Suprapubic skin (tissue), 4 donors: ENCODE data around the gene PDIA6. TPM values are rescaled to one million over a fixed set of nuclear protein-coding genes. Genes with fewer than 3 reads are reported as not detected.

Experiments used
- DNase-seq, 2 donors: peaks; one replicate each; pipeline ENCODE4 v3.0.0-alpha.2; 2019; ENCODE audit warnings: low spot score in 2 of 2
- H3K27ac ChIP-seq: fragments of 200-600 bp; sonication (generic); one replicate; pipeline ENCODE4 v1.5.1; 2019
- H3K27me3 ChIP-seq: fragments of 200-600 bp; sonication (generic); one replicate; pipeline ENCODE4 v1.5.1; 2019
- H3K36me3 ChIP-seq: fragments of 200-600 bp; sonication (generic); one replicate; pipeline ENCODE4 v1.5.1; 2019
- H3K4me1 ChIP-seq: fragments of 200-600 bp; sonication (generic); one replicate; pipeline ENCODE4 v1.5.1; 2019
- H3K4me3 ChIP-seq: fragments of 200-600 bp; sonication (generic); one replicate; pipeline ENCODE4 v1.5.1; 2019; ENCODE audit warnings: mild to moderate bottlenecking
- H3K9me3 ChIP-seq: fragments of 200-600 bp; sonication (generic); one replicate; pipeline ENCODE4 v1.5.1; 2019
- CTCF ChIP-seq, 2 donors: fragments of 200-600 bp in 1 of 2; fragments of 450-650 bp in 1 of 2; sonication (generic) in 1 of 2; IDR thresholded peaks; one replicate each; pipeline ENCODE4 v1.5.1; 2016 to 2019; ENCODE audit warnings: antibody characterized with exemption in 2 of 2, mild to moderate bottlenecking in 1 of 2, moderate library complexity in 1 of 2
- EP300 ChIP-seq: sonication (generic); formaldehyde crosslinking; IDR thresholded peaks from one replicate; pipeline ENCODE4 v1.6.1; 2017; ENCODE audit warnings: antibody characterized with exemption
- POLR2A ChIP-seq, 2 donors: fragments of 450-650 bp; IDR thresholded peaks; one replicate each; pipeline ENCODE4 v1.6.1; 2017; ENCODE audit warnings: antibody characterized with exemption in 2 of 2, mild to moderate bottlenecking in 2 of 2, moderate library complexity in 2 of 2
- POLR2AphosphoS5 ChIP-seq, 3 donors: sonication (generic); formaldehyde crosslinking; IDR thresholded peaks; one replicate each; pipeline ENCODE4 v1.6.1; 2017; ENCODE audit warnings: antibody characterized with exemption in 3 of 3
- WGBS: methylation state at CpG from one replicate; pipeline ENCODE4 v1.1.5; 2018; 5-methylcytosine and 5-hydroxymethylcytosine counted together
- total RNA-seq, 4 donors: library from RNA; depleted of rRNA; stranded (reverse); fragments of >200 nt; gene quantifications; one replicate each; pipeline ENCODE4 v1.1.0, GENCODE V29; 2016

PDIA6 gene
- total RNA-seq, 4 donors from 2014 or later, result 40.2 to 77.5 (median 63.1) TPM

GRCh38 chr2:10802657-10803056 lies 9.9 kb downstream of the PDIA6 start:
- no peak overlapping the region for H3K4me3 ChIP-seq
- H3K36me3 ChIP-seq, result peaks cover 22% of the 10 kb centered on the region
- WGBS, result 83% methylated on average over 8 of the region's 8 CpGs
- DNase-seq, result no peak
- H3K9me3 ChIP-seq, result no peaks in the 10 kb centered on the region
- TF ChIP-seq POLR2AphosphoS5 (IDR thresholded peaks at IDR 0.05) (no peak), POLR2A (IDR thresholded peaks at IDR 0.05) (no peak), EP300 (no peak), CTCF (IDR thresholded peaks at IDR 0.05) (no peak)
- H3K4me1 ChIP-seq, result no peaks in the 10 kb centered on the region
- no peaks in the 10 kb centered on the region for H3K27me3 ChIP-seq
- H3K27ac ChIP-seq, result no peak overlapping the region

GRCh38 chr2:10800163-10800562 lies 12.4 kb downstream of the PDIA6 start:
- no peak overlapping the region for H3K27ac ChIP-seq
- no peaks in the 10 kb centered on the region for H3K9me3 ChIP-seq
- H3K4me3 ChIP-seq, result no peak overlapping the region
- H3K4me1 ChIP-seq, result no peaks in the 10 kb centered on the region
- H3K36me3 ChIP-seq, result peaks cover 43% of the 10 kb centered on the region
- TF ChIP-seq EP300 (no peak), CTCF (IDR thresholded peaks at IDR 0.05) (no peak), POLR2AphosphoS5 (IDR thresholded peaks at IDR 0.05) (no peak), POLR2A (IDR thresholded peaks at IDR 0.05) (no peak)
- DNase-seq, result no peak
- no peaks in the 10 kb centered on the region for H3K27me3 ChIP-seq
- WGBS, result 91% methylated on average over 4 of the region's 4 CpGs

- no peaks in the 10 kb centered on the region for H3K4me1 ChIP-seq
Measured at GRCh38 chr2:10798783-10799182, 13.8 kb downstream of the PDIA6 start.

GRCh38 chr2:10796703-10797102 lies 15.9 kb downstream of the PDIA6 start:
- no peak for DNase-seq
- no peaks in the 10 kb centered on the region for H3K4me1 ChIP-seq
- 92% methylated on average over 2 of the region's 2 CpGs for WGBS
- no peak overlapping the region for H3K27ac ChIP-seq
- peaks cover 71% of the 10 kb centered on the region for H3K36me3 ChIP-seq
- no peak for TF ChIP-seq EP300
- TF ChIP-seq POLR2AphosphoS5 (IDR thresholded peaks at IDR 0.05), result no peak
- no peak for TF ChIP-seq CTCF (IDR thresholded peaks at IDR 0.05)
- no peak for TF ChIP-seq POLR2A (IDR thresholded peaks at IDR 0.05)
- no peaks in the 10 kb centered on the region for H3K9me3 ChIP-seq
- no peak overlapping the region for H3K4me3 ChIP-seq
- H3K27me3 ChIP-seq, result no peaks in the 10 kb centered on the region

More at GRCh38 chr2:10798783-10799182, 13.8 kb downstream of the PDIA6 start:
- Histone ChIP-seq H3K27me3 (no peaks in the 10 kb centered on the region), H3K9me3 (no peaks in the 10 kb centered on the region), H3K36me3 (peaks cover 54% of the 10 kb centered on the region), H3K27ac (no peak overlapping the region), H3K4me3 (no peak overlapping the region)
- DNase-seq, result no peak
- TF ChIP-seq CTCF (IDR thresholded peaks at IDR 0.05) (no peak), POLR2AphosphoS5 (IDR thresholded peaks at IDR 0.05) (no peak), POLR2A (IDR thresholded peaks at IDR 0.05) (no peak), EP300 (no peak)
- 90% methylated on average over 8 of the region's 8 CpGs for WGBS

GRCh38 chr2:10795508-10796046 lies 17.0 kb downstream of the PDIA6 start:
- 73% methylated on average over 7 of the region's 7 CpGs for WGBS
- DNase-seq, result no peak
- no peak for TF ChIP-seq POLR2AphosphoS5 (IDR thresholded peaks at IDR 0.05)
- no peak for TF ChIP-seq POLR2A (IDR thresholded peaks at IDR 0.05)
- H3K9me3 ChIP-seq, result no peaks in the 10 kb centered on the region
- H3K36me3 ChIP-seq, result peaks cover 71% of the 10 kb centered on the region
- H3K27ac ChIP-seq, result no peak overlapping the region
- no peaks in the 10 kb centered on the region for H3K27me3 ChIP-seq
- no peaks in the 10 kb centered on the region for H3K4me1 ChIP-seq
- H3K4me3 ChIP-seq, result no peak overlapping the region

- TF ChIP-seq POLR2A (IDR thresholded peaks at IDR 0.05) (no peak), POLR2AphosphoS5 (IDR thresholded peaks at IDR 0.05) (no peak), CTCF (IDR thresholded peaks at IDR 0.05) (no peak), EP300 (no peak)
- Histone ChIP-seq H3K4me3 (no peak overlapping the region), H3K36me3 (peaks cover 74% of the 10 kb centered on the region), H3K4me1 (no peaks in the 10 kb centered on the region), H3K27me3 (no peaks in the 10 kb centered on the region), H3K27ac (no peak overlapping the region), H3K9me3 (no peaks in the 10 kb centered on the region)
- 66% methylated on average over 5 of the region's 5 CpGs for WGBS
- no peak for DNase-seq
Measured at GRCh38 chr2:10794876-10795275, 17.7 kb downstream of the PDIA6 start.
